H1 (cell line): Measurements from ENCODE around the gene RHOBTB3. TPM values are rescaled to one million over a fixed set of nuclear protein-coding genes. Genes with fewer than 3 reads are reported as not detected.

ENCODE experiments used
- CTCF ChIA-PET: fragments of 300-600 bp; sonication (Branson Sonifier 250); formaldehyde crosslinking; loops from one replicate; lab custom pipeline; 2021; ENCODE audit not compliant: partially characterized antibody; lab: Charles Lee
- POLR2A ChIA-PET: fragments of 300-600 bp; sonication (Branson Sonifier 250); formaldehyde crosslinking; loops from one replicate; lab custom pipeline; 2021; ENCODE audit warnings: inconsistent platforms; ENCODE audit not compliant: partially characterized antibody; lab: Charles Lee
- DNase-seq, 2 experiments: peaks; one replicate each; pipeline versions ENCODE4 v3.0.0 to v3.0.0-alpha.2; 2010 to 2022; ENCODE audit warnings: low spot score in 2 of 2, low read depth in 1 of 2, mixed read lengths in 1 of 2
- FAIRE-seq: peaks from 2 replicates; lab custom pipeline; 2011; peaks lifted over from hg19 to GRCh38; lab: Jason Lieb, UNC
- H2AFZ ChIP-seq: 2 replicates; pipeline ENCODE4 v1.8.1; 2012; ENCODE audit warnings: low read length, inconsistent platforms
- H2AK5ac ChIP-seq: 2 replicates; pipeline ENCODE4 v1.6.1; 2013; ENCODE audit warnings: low read depth, low read length
- H2BK120ac ChIP-seq: replicated peaks from 2 replicates; pipeline ENCODE3; 2013; ENCODE audit warnings: low read depth, low read length, inconsistent platforms
- H2BK12ac ChIP-seq: 2 replicates; pipeline ENCODE4 v1.6.1; 2013; ENCODE audit warnings: low read depth, low read length
- H2BK15ac ChIP-seq: 2 replicates; pipeline ENCODE4 v1.6.1; 2013; ENCODE audit warnings: low read length
- H2BK20ac ChIP-seq: 2 replicates; pipeline ENCODE4 v1.6.1; 2013; ENCODE audit warnings: low read length
- H2BK5ac ChIP-seq: 2 replicates; pipeline ENCODE4 v1.6.1; 2013; ENCODE audit warnings: low read depth, low read length
- H3K14ac ChIP-seq: 2 replicates; pipeline ENCODE4 v1.6.1; 2013; ENCODE audit warnings: inconsistent platforms; ENCODE audit not compliant: insufficient read length
- H3K18ac ChIP-seq: 2 replicates; pipeline ENCODE4 v1.6.1; 2013; ENCODE audit warnings: low read length; ENCODE audit errors: extremely low read depth
- H3K23ac ChIP-seq: 2 replicates; pipeline ENCODE4 v1.6.1; 2013; ENCODE audit warnings: inconsistent platforms; ENCODE audit not compliant: insufficient read length
- H3K23me2 ChIP-seq: 2 replicates; pipeline ENCODE4 v1.6.1; 2013; ENCODE audit warnings: low read depth, low read length
- H3K27ac ChIP-seq: 2 replicates; pipeline ENCODE4 v1.6.1; 2011; ENCODE audit warnings: low read depth, low read length, inconsistent platforms
- H3K27me3 ChIP-seq, 4 experiments: replicated peaks in 1 of 4; 1 replicate in 1 of 4; 2 replicates in 3 of 4; pipeline versions ENCODE4 v1.6.1 to v1.8.1; 2011 to 2013; ENCODE audit warnings: low read length in 3 of 4, mild to moderate bottlenecking in 3 of 4, inconsistent platforms in 2 of 4, mixed read lengths in 2 of 4, moderate library complexity in 1 of 4; ENCODE audit not compliant: control insufficient read depth in 3 of 4, insufficient read depth in 3 of 4; ENCODE audit errors: extremely low read depth in 1 of 4
- H3K36me3 ChIP-seq, 4 experiments: 2 replicates each; pipeline versions ENCODE4 v1.6.1 to v1.8.1; 2011 to 2013; ENCODE audit warnings: mild to moderate bottlenecking in 4 of 4, low read length in 3 of 4, moderate library complexity in 2 of 4, control low read depth in 1 of 4, inconsistent platforms in 1 of 4; ENCODE audit not compliant: insufficient read depth in 4 of 4, control insufficient read depth in 2 of 4
- H3K4ac ChIP-seq: replicated peaks from 2 replicates; pipeline ENCODE3; 2013; ENCODE audit warnings: low read length, low read depth, mixed read lengths, inconsistent platforms; ENCODE audit not compliant: insufficient read length
- H3K4me1 ChIP-seq, 4 experiments: replicated peaks in 1 of 4; 1 replicate in 1 of 4; 2 replicates in 3 of 4; pipeline versions ENCODE4 v1.6.1 to v1.8.1; 2011 to 2013; ENCODE audit warnings: low read length in 3 of 4, inconsistent platforms in 2 of 4, mixed read lengths in 1 of 4; ENCODE audit not compliant: insufficient read depth in 4 of 4, control insufficient read depth in 3 of 4
- H3K4me2 ChIP-seq, 2 experiments: 2 replicates each; pipeline versions ENCODE4 v1.6.1 to v1.8.1; 2011 to 2013; ENCODE audit warnings: low read depth in 2 of 2, low read length in 2 of 2, control low read depth in 1 of 2, inconsistent platforms in 1 of 2, mild to moderate bottlenecking in 1 of 2; ENCODE audit not compliant: insufficient read depth in 1 of 2
- H3K4me3 ChIP-seq, 4 experiments: fragments of 200-600, 300-600 bp in 1 of 4; sonication (generic), shearing (Covaris generic), sonication (Bioruptor Twin) in 1 of 4; 2 replicates each; pipeline versions ENCODE4 v1.5.1 to v1.8.1; 2011 to 2016; ENCODE audit warnings: low read length in 4 of 4, low read depth in 3 of 4, control low read depth in 2 of 4, inconsistent platforms in 2 of 4, mild to moderate bottlenecking in 2 of 4, mixed read lengths in 1 of 4, moderate library complexity in 1 of 4; ENCODE audit not compliant: insufficient read depth in 2 of 4; ENCODE audit errors: extremely low read depth in 1 of 4
- H3K56ac ChIP-seq: replicated peaks from 2 replicates; pipeline ENCODE3; 2013; ENCODE audit warnings: low read depth, mild to moderate bottlenecking, mixed read lengths, low read length, inconsistent platforms; ENCODE audit not compliant: insufficient read length
- H3K79me1 ChIP-seq: 2 replicates; pipeline ENCODE4 v1.6.1; 2013; ENCODE audit warnings: low read depth, low read length, control low read depth
- H3K79me2 ChIP-seq, 2 experiments: 2 replicates each; pipeline versions ENCODE4 v1.6.1 to v1.8.1; 2012 to 2013; ENCODE audit warnings: low read length in 2 of 2, mild to moderate bottlenecking in 2 of 2, inconsistent platforms in 1 of 2; ENCODE audit not compliant: insufficient read depth in 2 of 2, control insufficient read depth in 1 of 2
- H3K9ac ChIP-seq, 4 experiments: replicated peaks in 1 of 4; 1 replicate in 1 of 4; 2 replicates in 3 of 4; pipeline versions ENCODE4 v1.6.1 to v1.8.1; 2011 to 2013; ENCODE audit warnings: low read depth in 3 of 4, low read length in 3 of 4, control low read depth in 2 of 4, mild to moderate bottlenecking in 2 of 4, moderate library complexity in 2 of 4, inconsistent platforms in 1 of 4; ENCODE audit errors: extremely low read depth in 1 of 4
- H3K9me3 ChIP-seq, 2 experiments: 2 replicates each; pipeline versions ENCODE4 v1.6.1 to v1.8.1; 2012 to 2013; ENCODE audit warnings: mild to moderate bottlenecking in 2 of 2, moderate library complexity in 2 of 2, control low read depth in 1 of 2, inconsistent platforms in 1 of 2, low read depth in 1 of 2, low read length in 1 of 2, mixed read lengths in 1 of 2; ENCODE audit not compliant: insufficient read depth in 2 of 2
- H4K20me1 ChIP-seq, 2 experiments: replicated peaks in 1 of 2; 2 replicates each; pipeline versions ENCODE3 to v1.8.1; 2011 to 2013; ENCODE audit warnings: inconsistent platforms in 2 of 2, low read length in 2 of 2, mild to moderate bottlenecking in 1 of 2; ENCODE audit not compliant: insufficient read depth in 2 of 2, control insufficient read depth in 1 of 2
- H4K5ac ChIP-seq: 2 replicates; pipeline ENCODE4 v1.6.1; 2013; ENCODE audit warnings: low read length, low read depth, mixed read lengths, inconsistent platforms; ENCODE audit not compliant: insufficient read length
- H4K8ac ChIP-seq: 2 replicates; pipeline ENCODE4 v1.8.0; 2013; ENCODE audit warnings: mild to moderate bottlenecking, moderate library complexity, low read length, inconsistent platforms; ENCODE audit not compliant: insufficient read depth; ENCODE audit errors: extremely low read depth
- H4K91ac ChIP-seq: replicated peaks from 2 replicates; pipeline ENCODE3; 2013; ENCODE audit warnings: low read length, mixed read lengths, inconsistent platforms; ENCODE audit not compliant: insufficient read length
- BACH1 ChIP-seq: IDR thresholded peaks from 2 replicates; pipeline ENCODE4 v1.6.1; 2012; ENCODE audit warnings: low read length, improper control_type of control experiment
- CHD2 ChIP-seq: IDR thresholded peaks from 2 replicates; pipeline ENCODE4 v1.6.1; 2012; ENCODE audit warnings: low read length, improper control_type of control experiment
- EZH2 ChIP-seq: fragments of 200-600 bp; sonication (generic); IDR thresholded peaks from 2 replicates; pipeline ENCODE4 v1.7.1; 2012; ENCODE audit warnings: low read depth, mild to moderate bottlenecking, moderate library complexity, low read length, inconsistent platforms; ENCODE audit not compliant: severe bottlenecking
- GABPA ChIP-seq: IDR thresholded peaks from 2 replicates; pipeline ENCODE4 v1.6.1; 2011; ENCODE audit warnings: mild to moderate bottlenecking, low read length, moderate library complexity, borderline replicate concordance; ENCODE audit not compliant: insufficient read depth
- KDM5A ChIP-seq: fragments of 200-600 bp; IDR thresholded peaks from 2 replicates; pipeline ENCODE4 v1.7.1; 2012; ENCODE audit warnings: mild to moderate bottlenecking, low read length, inconsistent platforms, mixed read lengths
- RAD21 ChIP-seq, 2 experiments: IDR thresholded peaks in 1 of 2; conservative IDR thresholded peaks in 1 of 2; 2 replicates each; pipeline ENCODE4 v1.6.1; 2011; ENCODE audit warnings: low read depth in 2 of 2, low read length in 2 of 2, improper control_type of control experiment in 1 of 2, inconsistent platforms in 1 of 2, mild to moderate bottlenecking in 1 of 2, moderate library complexity in 1 of 2
- SIN3A ChIP-seq, 2 experiments: IDR thresholded peaks in 1 of 2; conservative IDR thresholded peaks in 1 of 2; 2 replicates each; pipeline ENCODE4 v1.6.1; 2011 to 2012; ENCODE audit warnings: low read length in 2 of 2, improper control_type of control experiment in 1 of 2, low read depth in 1 of 2, mild to moderate bottlenecking in 1 of 2
- SIRT6 ChIP-seq: IDR thresholded peaks from one replicate; pipeline ENCODE4 v1.7.1; 2012; ENCODE audit warnings: low read length, inconsistent platforms
- SIX5 ChIP-seq: IDR thresholded peaks from 2 replicates; pipeline ENCODE4 v1.6.1; 2011; ENCODE audit warnings: mild to moderate bottlenecking, low read depth, low read length
- TEAD4 ChIP-seq: IDR thresholded peaks from 2 replicates; pipeline ENCODE4 v1.6.1; 2012; ENCODE audit warnings: low read depth, low read length, inconsistent platforms, mixed read lengths
- WGBS, 2 experiments: shearing (Covaris generic) in 1 of 2; methylation state at CpG; one replicate each; pipeline versions ENCODE4 v1.1.6 to v1.1.7; 2013 to 2015; ENCODE audit warnings: low lambda C conversion rate in 2 of 2, mixed read lengths in 2 of 2, inconsistent platforms in 1 of 2, low coverage in 1 of 2, missing lambda C conversion rate in 1 of 2; ENCODE audit not compliant: insufficient replicate concordance in 2 of 2, insufficient coverage in 1 of 2, insufficient read length in 1 of 2; ENCODE audit errors: extremely low coverage in 1 of 2, missing lambda C conversion rate in 1 of 2; 5-methylcytosine and 5-hydroxymethylcytosine counted together
- polyA plus RNA-seq, 7 experiments: library from polyadenylated mRNA; depleted of rRNA in 3 of 7; stranded (reverse) in 5 of 7; unstranded in 2 of 7; fragments of >200 nt in 5 of 7; fragments of 200-250 nt in 2 of 7; gene quantifications; 1 replicate in 5 of 7; 2 replicates in 1 of 7; 4 replicates in 1 of 7; pipeline versions ENCODE4 v1.2.1 to v1.2.3, GENCODE V29; 2011 to 2013; ENCODE audit warnings: missing spikeins in 2 of 7, mixed read lengths in 2 of 7
- total RNA-seq: library from RNA; stranded (reverse); fragmentation: NEBNext Ultra II Directional; extraction: Animal tissue kit (Norgen Biotek cat#: 25700); gene quantifications from 2 replicates; pipeline ENCODE4 v1.2.1, GENCODE V29; 2021
- TF ChIP-seq, protein P1 (sequence below): IDR thresholded peaks from 2 replicates; pipeline ENCODE4 v1.6.1; 2011; ENCODE audit warnings: low read depth, mild to moderate bottlenecking, low read length; ENCODE audit not compliant: insufficient read depth

The RHOBTB3 gene
- total and polyA plus RNA-seq, 2 of the 8 experiments (the other 6 are each of a cell fraction or from before 2014, with no cell fraction given), result 8.2 to 17.5 TPM

DNA sequence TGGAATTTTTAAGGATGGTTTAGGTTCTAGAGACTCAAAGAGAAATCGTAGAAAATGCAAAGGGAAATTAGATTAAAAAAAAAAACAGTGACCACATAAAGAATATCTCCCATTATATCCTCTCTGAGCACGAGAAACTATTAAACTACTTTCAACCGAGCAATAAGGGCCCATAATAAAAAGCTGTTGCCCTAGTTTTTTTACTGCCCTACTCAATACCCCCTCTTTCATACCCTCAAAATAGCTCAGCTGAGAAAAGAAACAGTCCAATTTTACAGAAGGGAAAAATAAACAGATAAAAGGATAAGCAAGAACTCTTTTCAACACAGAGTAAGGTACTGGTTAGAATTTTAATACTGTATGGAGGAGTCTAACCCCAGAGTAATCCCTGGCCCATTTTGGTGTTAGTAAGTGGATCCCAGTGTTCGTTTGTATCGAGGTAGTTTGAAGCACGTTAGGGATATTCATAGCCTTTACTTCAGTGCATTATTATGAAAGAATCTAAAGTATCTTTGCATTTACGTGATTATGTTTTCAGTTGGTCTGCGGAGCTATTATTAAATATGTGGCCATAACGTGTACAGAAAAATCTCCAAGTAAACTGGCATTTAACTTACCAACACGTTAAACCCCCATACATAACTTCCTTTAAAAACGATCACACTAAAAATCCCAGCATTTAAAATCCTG lies 980 bp upstream of the RHOBTB3 start:
- Histone ChIP-seq H3K36me3 (no peaks in the 10 kb centered on the region), H3K23me2 (peaks cover 6% of the 10 kb centered on the region), H3K79me1 (no peaks in the 10 kb centered on the region), H2AFZ (no peak overlapping the region), H2BK120ac (no peak overlapping the region), H3K4me2 (peak overlapping the region; percentile 89 to 92), H3K14ac (no peak overlapping the region), H3K9ac (no peak overlapping the region; a peak in 1 of 7 replicates), H2BK15ac (no peak overlapping the region), H3K27me3 (peaks cover 1 to 43% (median 19%) of the 10 kb centered on the region in 4 experiments), H3K4me1 (peaks cover 0 to 12% (median 8%) of the 10 kb centered on the region in 4 experiments; a peak in 5 of 7 replicates), H3K56ac (no peak overlapping the region), H3K27ac (no peak overlapping the region), H2BK20ac (no peak overlapping the region), H3K4ac (no peak overlapping the region), H3K4me3 (peak overlapping the region; percentile 78 to 84 (median 82); a peak in 7 of 8 replicates), H4K5ac (no peak overlapping the region), H2BK5ac (no peak overlapping the region), H3K23ac (no peak overlapping the region), H4K20me1 (no peaks in the 10 kb centered on the region), H4K91ac (no peak overlapping the region), H3K18ac (no peak overlapping the region), H3K9me3 (no peaks in the 10 kb centered on the region), H2BK12ac (no peak overlapping the region), H4K8ac (no peak overlapping the region), H2AK5ac (no peak overlapping the region), H3K79me2 (no peaks in the 10 kb centered on the region)
- WGBS, 2 experiments, result 25% methylated on average over 11 of the region's 11 CpGs; no CpG with 5 or more reads in 1 of the 2 experiments
- FAIRE-seq (no peak), DNase-seq (no peak)
- CTCF ChIA-PET, result interaction anchor here (0.8 to 2.3 kb wide), 10 partner anchors 18 to 607 kb away, joined by 3 to 13 read pairs (median 3); partner anchors contain the start of gene RFESD
- POLR2A ChIA-PET, result interaction anchor here (0.9 to 2.8 kb wide), 7 partner anchors 9 to 105 kb away, joined by 3 to 24 read pairs (median 4); partner anchors contain the start of genes GLRX and RFESD
- TF ChIP-seq CHD2 (no peak), EZH2 (no peak), TEAD4 (no peak), GABPA (no peak), SIRT6 (no peak), BACH1 (no peak), SIN3A (conservative IDR thresholded peaks at IDR 0.05 in 1 of 2, IDR thresholded peaks at IDR 0.05 in 1 of 2; ENCODE audit: low read depth in 1 of 2, low read length in 2 of 2) (no peak), KDM5A (no peak), RAD21 (IDR thresholded peaks at IDR 0.05 in 1 of 2, conservative IDR thresholded peaks at IDR 0.05 in 1 of 2; ENCODE audit: low read depth in 2 of 2, low read length in 2 of 2) (no peak), SIX5 (no peak)
- TF ChIP-seq, protein P1, sequence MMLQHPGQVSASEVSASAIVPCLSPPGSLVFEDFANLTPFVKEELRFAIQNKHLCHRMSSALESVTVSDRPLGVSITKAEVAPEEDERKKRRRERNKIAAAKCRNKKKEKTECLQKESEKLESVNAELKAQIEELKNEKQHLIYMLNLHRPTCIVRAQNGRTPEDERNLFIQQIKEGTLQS, result no peak
